ENCODE data around the gene CCL22.
A peak's percentile ranks its signal among the peaks of the same experiment; 100 is the strongest.
"Not testable (repeated sequence)": the region's sequence is repeated elsewhere in the genome, so short reads cannot be mapped to it uniquely, and the experiment has no call there.

CCL22 gene, protein sequence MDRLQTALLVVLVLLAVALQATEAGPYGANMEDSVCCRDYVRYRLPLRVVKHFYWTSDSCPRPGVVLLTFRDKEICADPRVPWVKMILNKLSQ

DNA sequence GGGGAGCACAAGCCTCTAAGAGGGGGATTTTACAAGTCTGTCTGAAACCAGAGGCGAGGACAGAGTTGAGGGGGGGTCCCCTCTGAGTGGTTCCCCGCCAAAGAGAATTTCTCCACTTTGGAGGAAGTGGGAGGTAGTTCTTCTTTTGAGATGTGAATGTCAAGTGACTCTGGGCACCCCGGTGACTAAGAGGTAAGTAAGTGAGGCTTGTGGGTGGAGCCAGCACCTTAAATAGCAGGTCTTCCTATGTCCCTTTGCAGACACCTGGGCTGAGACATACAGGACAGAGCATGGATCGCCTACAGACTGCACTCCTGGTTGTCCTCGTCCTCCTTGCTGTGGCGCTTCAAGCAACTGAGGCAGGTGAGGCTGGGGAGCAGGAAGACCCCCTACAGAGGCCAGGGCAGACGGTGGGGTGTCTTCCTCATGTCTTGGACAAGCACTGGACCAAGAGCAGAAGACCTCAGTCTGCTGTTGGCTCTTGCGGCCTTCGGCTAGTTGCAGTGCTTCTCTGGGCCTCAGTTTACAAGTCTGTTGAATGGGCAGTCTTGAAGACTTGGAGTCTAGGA is at the start of gene CCL22:
Gene CCL22 (plus strand): TSS at position 257 of the 569 bp plus-strand sequence. CDS start 34 bp downstream, at position 291.
- no peak for DNase-seq

DNA sequence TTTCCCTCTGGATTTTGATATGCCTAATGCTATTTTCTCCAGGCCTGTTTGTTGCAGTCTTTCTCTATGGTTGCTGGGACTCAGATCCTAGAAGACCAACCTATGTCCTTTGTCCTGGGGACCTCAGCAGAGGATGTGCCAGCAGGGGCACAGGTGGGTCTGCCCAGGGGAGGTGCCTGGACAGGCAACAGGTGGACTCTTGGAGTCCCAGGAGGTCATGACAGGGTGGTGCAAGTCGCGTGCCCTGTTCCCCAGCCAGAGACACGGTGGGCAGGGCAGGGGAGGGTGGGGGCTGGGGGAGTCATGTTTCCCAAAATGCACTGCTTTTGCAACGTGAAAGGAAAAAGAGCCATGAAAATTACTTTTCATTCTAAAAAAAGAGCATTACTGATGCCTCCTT is 47.8 kb upstream of the CCL22 start:
- DNase-seq: no peak

DNA sequence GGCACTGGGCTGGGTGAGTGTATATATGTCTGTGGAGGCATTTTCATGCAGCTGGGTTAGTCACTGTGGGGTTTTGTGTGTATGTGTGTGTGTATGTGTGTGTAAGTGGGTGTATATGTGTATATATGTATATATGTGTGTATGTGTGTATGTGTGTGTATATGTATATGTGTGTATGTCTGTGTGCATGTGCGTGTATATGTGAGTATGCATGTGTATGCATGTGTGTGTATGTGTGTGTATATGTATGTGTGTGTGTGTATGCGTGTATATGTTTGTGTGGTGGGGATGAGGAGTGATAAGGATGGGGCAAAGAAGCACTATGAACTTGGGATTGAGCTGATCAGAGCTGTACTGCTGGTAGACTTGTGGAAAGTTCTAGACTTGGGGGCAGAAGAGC is 45.1 kb upstream of the CCL22 start:
- no peak for DNase-seq

DNA sequence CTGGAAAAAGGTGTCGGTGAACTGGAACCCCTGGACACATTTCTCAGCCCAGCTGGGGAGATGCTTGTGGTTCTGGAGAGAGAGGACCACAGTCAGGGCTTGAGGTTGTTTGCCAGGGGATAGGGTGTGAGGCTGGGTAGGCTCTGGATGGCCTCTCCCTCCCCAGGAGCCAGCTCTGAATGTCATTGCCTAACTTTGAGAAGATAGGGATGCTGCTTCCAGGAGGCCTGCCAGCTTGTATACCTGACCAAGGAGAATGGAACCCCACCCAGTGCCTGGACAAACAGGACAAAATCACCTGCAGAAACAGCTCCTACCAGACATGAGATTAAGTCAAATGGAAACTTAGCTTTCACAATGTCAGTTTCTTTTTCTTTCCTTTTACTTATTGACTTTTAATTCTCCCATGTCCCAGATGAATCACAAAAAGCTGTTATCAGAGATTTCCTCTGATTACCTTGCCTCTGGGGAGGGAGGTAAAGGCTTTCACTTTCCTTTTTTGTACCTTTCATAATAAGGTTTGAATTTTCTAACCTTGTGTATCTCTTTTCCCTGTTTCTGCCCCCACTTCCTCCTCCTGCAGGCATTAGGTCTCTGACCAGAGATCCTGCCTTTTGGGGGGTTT is 44.3 kb upstream of the CCL22 start:
- no peak for DNase-seq

DNA sequence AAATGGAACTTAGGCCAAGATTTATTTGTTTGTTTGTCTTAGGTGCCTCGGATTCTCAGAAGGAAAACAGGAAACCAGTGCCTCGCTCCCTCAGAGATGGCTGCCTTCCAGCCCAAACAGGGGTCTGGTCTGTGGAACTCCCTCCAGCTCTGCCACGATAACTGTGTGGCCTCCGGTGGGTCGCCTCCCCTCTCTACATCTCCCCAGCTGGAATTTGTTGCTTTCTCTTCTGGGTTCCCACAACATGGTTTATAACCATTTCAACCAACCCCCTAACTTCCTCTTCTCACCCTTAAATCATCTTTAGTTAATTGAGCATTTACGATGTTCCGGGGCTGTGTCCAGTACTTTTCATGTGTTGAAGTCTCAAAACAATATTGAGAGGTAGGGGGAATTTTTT is 43.2 kb upstream of the CCL22 start:
- no peak for DNase-seq

DNA sequence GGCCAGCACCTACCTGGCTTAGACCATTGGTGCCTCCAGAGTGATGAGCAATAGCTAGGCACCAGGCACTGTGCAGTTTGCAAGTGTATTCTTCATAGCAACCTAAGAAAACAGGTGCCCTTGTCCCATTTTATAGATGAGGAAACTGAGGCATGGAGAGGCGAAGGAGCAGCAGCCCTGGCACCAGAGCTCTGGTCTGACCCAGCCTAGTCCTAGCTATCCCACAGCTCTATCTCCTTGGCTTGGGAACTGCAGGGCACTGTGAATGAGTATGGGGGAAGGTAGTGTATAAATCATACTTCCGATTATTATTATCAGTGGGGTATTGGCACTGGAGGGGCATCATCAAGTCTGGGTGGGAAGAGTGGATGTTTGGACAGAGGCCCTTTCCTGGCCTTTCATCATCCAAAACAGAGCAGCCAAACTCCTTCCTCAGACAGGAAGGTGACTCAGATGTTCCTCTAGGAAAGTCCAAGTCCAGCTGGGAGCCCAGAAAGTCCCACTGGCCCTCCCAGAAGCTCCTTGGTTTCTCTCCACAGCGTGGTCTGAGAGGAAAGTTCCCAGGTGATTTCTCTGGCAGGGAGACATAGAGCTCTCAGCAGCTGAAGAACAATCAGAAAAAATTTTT is 42.1 kb upstream of the CCL22 start:
- DNase-seq: no peak

DNA sequence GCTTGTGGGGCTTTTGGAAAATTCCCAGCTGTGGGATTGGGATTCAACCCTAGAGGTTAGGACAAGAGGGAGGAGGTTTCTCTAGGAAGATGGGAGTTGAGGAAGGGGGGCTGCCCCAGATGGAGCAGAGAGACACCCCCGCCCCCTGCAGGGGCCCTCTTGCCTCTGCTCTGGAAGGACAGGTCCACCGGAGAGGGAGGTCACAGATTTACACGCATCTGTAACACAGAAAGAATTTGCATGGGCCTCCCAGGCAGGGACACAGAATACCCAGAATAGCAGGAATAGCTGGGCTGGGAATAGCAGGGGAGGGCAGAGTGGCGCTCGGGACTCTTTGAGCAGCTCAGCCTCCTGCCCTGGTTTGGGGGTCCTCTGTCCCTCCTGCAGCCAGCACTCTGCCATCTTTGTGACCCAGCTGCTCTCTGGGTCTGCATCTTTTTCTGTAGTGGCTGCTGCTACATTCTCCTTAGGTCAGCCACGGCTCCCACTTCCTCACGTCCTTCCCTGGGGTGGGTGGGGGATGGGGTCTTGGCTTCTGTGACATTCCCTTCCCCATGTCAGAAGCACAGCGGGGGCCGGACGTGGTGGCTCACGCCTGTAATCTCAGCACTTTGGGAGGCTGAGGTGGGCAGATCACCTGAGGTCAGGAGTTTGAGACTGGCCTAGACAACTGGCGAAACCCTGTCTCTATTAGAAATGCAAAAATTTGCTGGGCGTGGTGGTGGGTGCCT is 40.2 kb upstream of the CCL22 start:
- no peak for DNase-seq

DNA sequence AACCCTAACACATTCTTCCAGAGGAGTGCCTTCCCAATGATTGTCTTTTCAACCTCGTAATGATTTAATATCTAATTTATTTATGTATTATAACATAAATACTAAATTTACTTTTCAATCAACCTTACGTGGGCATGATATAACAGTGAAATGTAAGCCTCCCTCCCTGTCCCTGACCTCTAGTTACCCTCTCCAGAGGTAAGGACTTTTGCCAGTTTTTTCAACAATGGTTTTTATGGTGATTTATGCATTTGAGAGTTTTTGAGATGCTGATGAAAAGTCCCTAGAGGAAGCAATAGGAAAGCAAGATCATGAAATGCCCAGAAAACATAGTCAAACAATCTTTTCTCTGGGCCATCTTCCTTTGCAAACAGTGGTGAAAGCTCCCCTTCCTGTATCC is 38.9 kb upstream of the CCL22 start:
- no peak for DNase-seq

DNA sequence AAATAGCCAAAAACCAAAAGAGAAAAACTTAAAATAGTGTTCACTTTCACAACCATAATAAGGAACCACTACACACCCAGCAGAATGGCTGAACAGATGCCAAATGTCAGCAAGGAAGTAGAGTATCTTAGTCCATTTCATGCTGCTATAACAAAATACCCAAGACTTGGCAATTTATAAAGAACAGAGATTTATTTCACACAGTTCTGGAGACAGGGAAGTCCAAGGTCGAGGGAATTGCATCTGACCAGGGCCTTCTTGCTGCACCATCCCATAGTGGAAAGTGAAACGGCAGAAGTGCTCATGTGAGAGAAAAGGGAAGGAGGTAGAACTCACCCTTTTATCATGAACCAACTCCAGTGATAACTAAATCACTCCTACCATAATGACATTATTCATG is 33.8 kb upstream of the CCL22 start:
- DNase-seq: no peak

DNA sequence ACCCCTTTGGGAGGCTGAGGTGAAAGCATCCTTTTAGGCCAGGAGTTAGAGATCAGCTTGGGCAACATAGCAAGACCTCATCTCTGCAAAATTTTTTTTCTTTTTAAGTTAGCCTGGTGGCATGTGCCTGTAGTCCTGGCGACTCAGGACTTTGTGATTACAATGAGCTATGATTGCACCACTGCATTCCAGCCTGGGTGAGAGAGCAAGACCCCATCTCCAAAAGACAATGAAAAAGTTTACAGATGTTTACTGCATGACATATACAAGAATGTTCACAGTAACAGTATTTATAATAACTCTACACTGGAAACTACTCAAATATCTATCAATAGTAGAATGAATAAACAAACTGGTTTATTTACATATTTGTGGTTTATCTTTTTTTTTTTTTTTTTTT is 33.1 kb upstream of the CCL22 start:
- DNase-seq: no peak

DNA sequence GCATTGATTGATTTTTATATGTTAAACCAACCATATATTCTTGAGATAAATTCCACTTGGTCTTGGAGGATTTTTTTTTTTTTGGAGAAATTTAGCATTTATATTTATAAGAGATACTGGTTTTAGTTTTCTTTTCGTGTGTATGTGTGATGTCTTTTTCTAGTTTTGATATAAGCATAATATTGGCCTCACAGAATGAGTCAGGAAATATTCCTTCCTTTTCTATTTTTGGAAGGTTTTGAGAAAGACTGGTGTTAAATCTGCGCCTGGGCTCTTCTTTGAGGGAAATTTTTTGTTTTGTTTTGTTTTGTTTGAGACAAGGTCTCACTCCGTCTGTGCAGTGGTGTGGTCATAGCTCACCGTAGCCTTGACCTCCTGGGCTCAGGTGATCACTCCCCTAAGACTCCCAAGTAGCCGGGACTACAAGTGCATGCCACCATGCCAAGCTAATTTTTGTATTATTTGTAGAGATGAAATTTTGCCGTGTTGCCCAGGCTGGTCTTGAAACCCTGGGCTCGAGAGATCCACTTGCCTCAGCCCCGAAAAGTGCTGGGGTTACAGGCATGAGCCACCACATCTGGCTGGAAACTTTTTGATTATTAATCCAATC is 28.8 kb upstream of the CCL22 start:
- DNase-seq: no peak

DNA sequence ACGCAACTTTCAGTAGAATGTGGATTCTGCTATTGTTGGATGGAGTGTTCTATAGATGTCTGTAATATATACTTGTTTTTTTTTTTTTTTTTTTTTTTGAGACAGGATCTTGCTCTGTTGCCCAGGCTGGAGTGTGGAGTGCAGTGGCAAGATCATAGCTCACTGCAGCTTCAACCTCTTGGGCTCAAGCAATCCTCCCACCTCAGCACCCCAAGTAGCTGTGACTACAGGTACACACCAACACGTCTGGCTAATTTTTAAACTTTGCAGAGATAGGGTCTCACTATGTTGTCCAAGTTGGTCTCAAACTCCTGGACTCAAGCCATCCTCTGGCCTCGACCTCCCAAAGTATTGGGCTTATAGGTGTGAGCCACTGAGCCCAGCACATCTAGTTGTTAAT is 27.2 kb upstream of the CCL22 start:
- no peak for DNase-seq

DNA sequence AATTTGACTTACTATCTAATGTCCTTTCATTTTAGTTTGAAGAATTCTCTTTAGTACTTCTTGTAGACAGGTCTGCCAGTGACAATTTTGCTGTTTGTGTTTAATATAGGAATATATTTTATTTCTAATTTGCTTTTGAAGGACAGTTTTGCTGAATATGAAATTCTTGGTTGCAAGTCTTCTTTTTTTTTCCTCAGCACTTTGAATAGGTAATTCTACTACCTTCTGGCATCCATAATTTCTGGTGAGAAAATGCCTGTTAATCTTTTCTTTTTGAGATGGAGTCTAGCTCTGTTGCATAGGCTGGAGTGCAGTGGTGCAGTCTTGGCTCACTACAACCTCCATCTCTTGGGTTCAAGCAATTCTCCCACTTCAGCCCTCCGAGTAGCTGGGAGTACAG is 25.2 kb upstream of the CCL22 start:
- no peak for DNase-seq

DNA sequence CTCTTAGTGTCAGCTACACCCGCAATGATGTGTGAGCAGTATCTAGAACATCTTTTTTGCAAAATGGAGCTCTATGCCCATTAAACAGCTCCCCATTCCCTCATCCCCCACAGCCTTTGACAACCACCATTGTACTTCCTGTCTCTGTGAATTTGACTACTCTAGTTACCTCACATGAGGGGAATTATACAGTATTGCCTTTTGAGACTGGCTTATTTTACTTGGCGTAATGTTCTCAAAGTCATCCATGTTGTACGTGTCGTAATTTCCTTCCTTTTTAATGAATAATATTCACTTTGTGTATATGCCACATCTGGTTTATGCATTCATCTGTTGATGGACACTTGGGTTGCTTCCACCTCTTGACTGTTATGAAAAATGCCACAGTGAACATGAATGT is 23.2 kb upstream of the CCL22 start:
- DNase-seq: no peak

DNA sequence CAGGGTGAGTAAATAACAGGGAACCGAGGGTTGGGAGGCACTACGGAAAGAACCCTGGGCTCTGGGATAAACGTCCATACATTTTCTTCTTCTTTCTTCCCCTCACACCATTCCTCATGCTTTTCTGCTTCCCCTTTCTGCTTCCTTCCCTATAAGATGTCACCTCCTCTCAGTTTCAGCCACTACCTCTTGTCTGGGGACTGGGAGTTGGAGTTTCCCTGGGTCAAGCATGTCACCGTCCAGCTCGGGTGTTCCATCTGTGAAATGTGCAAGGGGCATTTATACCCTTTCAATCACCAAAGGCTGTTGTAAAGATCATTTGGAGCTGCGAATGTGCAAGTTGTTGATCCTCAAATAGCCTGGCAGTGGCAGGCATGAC is 17.5 kb upstream of the CCL22 start:
- DNase-seq: no peak

DNA sequence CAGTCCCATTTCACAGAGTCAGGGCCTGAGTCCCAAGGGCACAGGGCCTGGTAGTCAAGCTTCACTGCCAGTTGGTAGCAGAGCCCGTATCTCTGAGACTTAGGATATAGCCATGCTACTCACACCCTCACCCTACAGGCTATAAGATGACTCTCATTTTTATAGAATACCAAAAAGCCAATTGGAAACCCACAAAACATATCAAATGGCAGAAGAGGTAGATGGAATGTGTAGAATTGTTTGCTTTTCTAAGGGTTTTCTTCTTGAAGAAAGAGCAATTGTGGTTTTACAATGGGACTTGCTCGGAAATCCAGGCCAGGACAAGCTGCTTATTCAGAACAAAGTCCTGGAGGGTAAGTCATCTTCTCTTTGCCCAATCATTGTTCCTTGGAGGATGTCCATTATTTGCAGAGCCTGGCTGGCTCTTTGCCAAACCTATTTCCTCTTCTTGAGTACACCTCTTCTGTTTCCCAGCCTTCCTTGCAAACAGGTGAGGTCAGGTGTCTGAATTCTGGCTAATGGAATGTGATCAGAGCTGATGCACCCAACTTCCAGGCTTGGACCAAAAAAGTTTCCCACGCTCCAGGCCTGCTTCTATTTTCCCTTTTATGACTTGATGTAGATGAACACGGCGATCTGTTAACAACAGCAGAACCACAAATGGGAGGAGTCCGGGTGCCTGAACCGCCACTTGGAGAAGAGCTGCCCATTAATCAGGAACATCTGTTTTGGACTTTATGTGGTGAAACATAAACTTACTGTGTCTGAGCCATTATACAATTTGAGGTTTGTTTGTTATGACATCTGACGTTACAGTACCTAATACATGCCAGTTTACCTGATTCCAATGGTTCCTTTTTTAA is 16.9 kb upstream of the CCL22 start:
- peak; percentile 9 for DNase-seq

DNA sequence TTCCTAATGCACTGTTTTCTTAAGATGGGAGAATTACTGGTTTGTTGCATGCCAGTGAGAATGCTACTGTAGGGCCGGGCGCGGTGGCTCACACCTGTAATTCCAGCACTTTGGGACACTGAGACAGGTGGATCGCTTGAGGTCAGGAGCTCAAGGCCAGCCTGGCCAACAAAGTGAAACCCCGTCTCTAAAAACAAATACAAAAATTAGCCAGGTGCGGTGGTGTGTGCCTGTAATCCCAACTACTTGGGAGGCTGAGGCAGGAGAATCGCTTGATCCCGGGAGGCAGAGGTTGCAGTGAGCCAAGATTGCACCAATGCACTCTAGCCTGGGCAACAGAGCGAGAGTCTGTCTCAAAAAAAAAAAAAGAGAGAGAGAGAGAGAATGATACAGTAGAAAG is 16.0 kb upstream of the CCL22 start:
- DNase-seq: not testable (repeated sequence)

DNA sequence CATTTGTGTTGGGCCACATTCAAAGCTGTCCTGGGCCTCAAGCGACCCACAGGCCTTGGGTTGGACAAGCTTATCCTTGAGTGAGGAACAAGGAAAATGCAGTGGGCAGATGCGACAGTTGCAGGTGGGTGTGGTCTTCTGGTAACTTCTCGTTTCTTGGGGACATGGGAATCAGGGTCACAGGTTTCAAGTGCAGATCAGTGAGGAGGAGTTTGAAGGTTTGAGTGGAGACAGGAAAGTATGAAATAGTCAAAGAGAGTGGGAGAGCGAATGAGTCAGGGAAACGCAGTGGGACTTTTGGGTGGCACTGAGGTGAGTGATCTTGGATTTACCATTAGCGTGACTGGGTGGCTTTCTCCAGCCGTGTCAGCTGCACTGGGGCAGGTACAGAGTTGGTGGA is 15.4 kb upstream of the CCL22 start:
- DNase-seq: no peak

DNA sequence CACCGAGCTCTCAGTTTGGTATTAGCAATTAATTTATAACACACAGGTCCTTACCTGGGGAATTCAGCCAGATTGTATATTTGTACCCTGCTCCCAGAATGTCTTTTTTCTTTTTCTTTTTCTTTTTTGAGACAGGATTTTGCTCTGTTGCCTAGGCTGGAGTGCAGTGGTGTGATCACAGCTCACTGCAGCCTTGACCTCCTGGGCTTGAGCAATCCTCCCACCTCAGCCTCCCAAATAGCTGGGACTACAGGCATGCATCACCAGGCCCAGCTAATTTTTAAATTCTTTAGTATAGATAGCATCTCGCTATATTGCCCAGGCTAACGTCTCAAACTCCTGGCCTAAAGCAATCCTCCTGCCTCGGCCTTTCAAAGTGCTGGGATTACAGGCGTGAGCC is 14.5 kb upstream of the CCL22 start:
- not testable (repeated sequence) for DNase-seq

DNA sequence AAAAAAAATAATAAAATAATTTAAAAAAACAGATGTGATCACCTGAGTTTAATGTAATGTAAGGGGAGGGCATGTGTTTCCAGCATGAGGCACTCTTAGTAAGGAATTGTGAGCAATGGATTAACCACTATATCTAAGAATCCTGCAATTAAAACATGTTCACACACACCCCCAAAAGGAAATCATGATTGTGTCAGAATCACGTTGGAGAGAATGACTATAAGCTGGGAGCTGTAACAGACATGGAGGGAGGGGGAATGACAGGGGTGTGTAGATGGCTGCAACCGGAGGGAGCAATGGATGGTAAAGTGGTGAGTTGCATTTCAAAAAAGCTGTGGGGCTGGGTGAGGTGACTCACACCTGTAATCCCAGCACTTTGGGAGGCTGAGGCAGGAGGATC is 13.6 kb upstream of the CCL22 start:
- DNase-seq: no peak

DNA sequence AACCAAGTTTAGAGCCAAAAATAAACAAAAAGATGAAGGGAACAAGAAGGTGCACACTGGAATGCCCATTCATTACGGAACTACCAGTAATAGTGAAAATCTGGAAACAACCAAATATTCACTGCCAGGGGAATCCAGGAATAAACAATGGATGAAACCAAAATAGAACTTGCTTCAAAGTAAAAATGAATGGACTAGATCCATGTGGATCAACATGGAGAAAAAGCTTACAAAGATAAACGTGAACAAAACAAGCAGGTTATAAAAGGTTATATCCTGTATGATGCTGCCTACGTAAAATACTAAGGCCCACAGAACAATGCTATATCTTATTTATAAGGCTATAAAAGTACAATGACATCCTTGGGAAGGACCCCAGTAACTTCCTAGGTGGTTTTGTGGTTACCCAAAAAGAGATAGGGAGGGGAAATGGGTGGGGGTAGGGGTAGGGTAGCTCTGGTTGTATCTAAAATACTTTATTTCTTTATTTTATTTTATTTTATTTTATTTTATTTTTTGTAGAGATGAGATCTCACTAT is 12.8 kb upstream of the CCL22 start:
- DNase-seq: no peak

DNA sequence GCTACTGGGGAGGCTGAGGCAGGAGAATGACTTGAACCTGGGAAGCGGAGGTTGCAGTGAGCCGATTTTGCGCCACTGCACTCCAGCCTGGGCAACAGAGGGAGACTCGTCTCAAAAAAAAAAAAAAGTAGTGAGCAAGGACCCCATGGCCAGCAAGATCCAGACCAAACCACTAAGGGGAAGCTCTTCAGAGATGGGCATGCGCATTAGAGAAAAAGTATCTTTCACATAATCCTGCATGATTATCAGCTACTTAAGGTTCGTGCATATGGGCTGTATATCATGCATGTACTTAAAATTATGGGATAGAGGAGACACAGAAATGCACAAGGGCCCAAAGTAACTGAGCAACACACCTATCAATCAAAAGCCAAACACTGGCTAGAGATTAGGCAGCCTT is 10.7 kb upstream of the CCL22 start:
- no peak for DNase-seq
